Stimulated activated CD8-positive, alpha-beta memory T cell treated with anti-CD3 and anti-CD28 coated beads, Interleukin-15, amount 100 ng/mL, for 24 hours (primary cell): ENCODE data around the gene NFAT5.
"Not testable (repeated sequence)": the region's sequence is repeated elsewhere in the genome, so short reads cannot be mapped to it uniquely, and the experiment has no call there.

Experiments used
- DNase-seq: peaks from one replicate; pipeline ENCODE4 v3.0.0-alpha.2; 2020; ENCODE audit warnings: low read depth

NFAT5 gene

GRCh38 chr16:69709456-69710084 is 143.8 kb downstream of the NFAT5 start:
- DNase-seq = no peak

GRCh38 chr16:69711115-69711740 is 145.5 kb downstream of the NFAT5 start:
- no peak for DNase-seq

GRCh38 chr16:69712277-69712676 is 146.5 kb downstream of the NFAT5 start:
- no peak for DNase-seq

GRCh38 chr16:69712914-69713581 is 147.3 kb downstream of the NFAT5 start:
- DNase-seq = no peak

- DNase-seq = no peak
These were observed 151.3 kb downstream of the NFAT5 start for GRCh38 chr16:69717066-69717465.

GRCh38 chr16:69718111-69718764 is 152.5 kb downstream of the NFAT5 start:
- no peak for DNase-seq

GRCh38 chr16:69720822-69721430 is 155.2 kb downstream of the NFAT5 start:
- DNase-seq = no peak

- DNase-seq = no peak
These were observed 155.7 kb downstream of the NFAT5 start for GRCh38 chr16:69721441-69721957.

- DNase-seq = no peak
These were observed 158.7 kb downstream of the NFAT5 start for GRCh38 chr16:69724414-69724873.

GRCh38 chr16:69724981-69725479 is 159.3 kb downstream of the NFAT5 start:
- DNase-seq = no peak

- DNase-seq = no peak
These were observed 159.9 kb downstream of the NFAT5 start for GRCh38 chr16:69725480-69726312.

- DNase-seq = peak; percentile 74
These were observed 160.7 kb downstream of the NFAT5 start, which contains the start of gene NQO1 for GRCh38 chr16:69726313-69727060. TSS of gene NQO1 (minus strand) at chr16:69726560. CDS start at chr16:69726439, 121 bp downstream.

- DNase-seq = no peak
These were observed 162.1 kb downstream of the NFAT5 start for GRCh38 chr16:69727916-69728270.

- DNase-seq = not testable (repeated sequence)
These were observed 163.3 kb downstream of the NFAT5 start for GRCh38 chr16:69729030-69729429.

GRCh38 chr16:69731280-69731679 is 165.5 kb downstream of the NFAT5 start:
- not testable (repeated sequence) for DNase-seq

- DNase-seq = no peak
These were observed 166.3 kb downstream of the NFAT5 start for GRCh38 chr16:69732101-69732500.

GRCh38 chr16:69741519-69741918 is 175.8 kb downstream of the NFAT5 start:
- DNase-seq = no peak

- DNase-seq = no peak
These were observed 176.5 kb downstream of the NFAT5 start for GRCh38 chr16:69741951-69742904.
